ENCODE data around the gene RRP1B.
A peak's percentile ranks its signal among the peaks of the same experiment; 100 is the strongest.

The RRP1B gene

GRCh38 chr21:43723648-43724047 lies 64.3 kb downstream of the RRP1B start:
- no peak for DNase-seq (ENCODE audit: low spot score in 2 of 2)
- Histone ChIP-seq H3K4me1 (peaks cover 8% of the 10 kb centered on the region), H3K4me3 (no peak overlapping the region), H3K27me3 (ENCODE audit: low read depth) (no peaks in the 10 kb centered on the region), H3K36me3 (replicated peaks) (peaks cover 15% of the 10 kb centered on the region), H3K9me3 (no peaks in the 10 kb centered on the region)
- in situ Hi-C loops (cut with MboI; ENCODE audit: low sequenced_read_pairs) = loop anchor here (10.0 kb wide), 1 partner anchor 51 kb away; the partner anchor contains the start of gene CSTB

GRCh38 chr21:43726686-43727518 lies 67.5 kb downstream of the RRP1B start:
- peaks cover 8% of the 10 kb centered on the region for H3K4me1 ChIP-seq

GRCh38 chr21:43727519-43728153 lies 68.3 kb downstream of the RRP1B start:
- no peak for DNase-seq (ENCODE audit: low spot score in 2 of 2)
- in situ Hi-C loops (cut with MboI; ENCODE audit: low sequenced_read_pairs) = loop anchor here (10.0 kb wide), 1 partner anchor 47 kb away; the partner anchor contains the start of gene CSTB
- H3K4me1 ChIP-seq = peaks cover 8% of the 10 kb centered on the region

More at GRCh38 chr21:43726686-43727518, 67.5 kb downstream of the RRP1B start:
- in situ Hi-C loops (cut with MboI; ENCODE audit: low sequenced_read_pairs) = loop anchor here (10.0 kb wide), 1 partner anchor 48 kb away; the partner anchor contains the start of gene CSTB
- Histone ChIP-seq H3K27me3 (ENCODE audit: low read depth) (no peaks in the 10 kb centered on the region), H3K4me3 (no peak overlapping the region), H3K36me3 (replicated peaks) (peaks cover 10% of the 10 kb centered on the region), H3K9me3 (no peaks in the 10 kb centered on the region)
- DNase-seq (ENCODE audit: low spot score in 2 of 2) = no peak

GRCh38 chr21:43728154-43728466 lies 68.8 kb downstream of the RRP1B start:
- Histone ChIP-seq H3K4me3 (peak overlapping the region; percentile 62), H3K9me3 (no peaks in the 10 kb centered on the region), H3K27me3 (ENCODE audit: low read depth) (no peaks in the 10 kb centered on the region), H3K4me1 (peaks cover 8% of the 10 kb centered on the region), H3K36me3 (replicated peaks) (peaks cover 10% of the 10 kb centered on the region)
- in situ Hi-C loops (cut with MboI; ENCODE audit: low sequenced_read_pairs) = loop anchor here (10.0 kb wide), 1 partner anchor 47 kb away; the partner anchor contains the start of gene CSTB
- DNase-seq (ENCODE audit: low spot score in 2 of 2) = no peak

More at GRCh38 chr21:43727519-43728153, 68.3 kb downstream of the RRP1B start:
- Histone ChIP-seq H3K9me3 (no peaks in the 10 kb centered on the region), H3K36me3 (replicated peaks) (peaks cover 10% of the 10 kb centered on the region), H3K4me3 (peak overlapping the region; percentile 62), H3K27me3 (ENCODE audit: low read depth) (no peaks in the 10 kb centered on the region)

- Histone ChIP-seq H3K4me1 (peaks cover 8% of the 10 kb centered on the region), H3K4me3 (peak overlapping the region; percentile 62), H3K36me3 (replicated peaks) (peaks cover 5% of the 10 kb centered on the region), H3K9me3 (no peaks in the 10 kb centered on the region), H3K27me3 (ENCODE audit: low read depth) (no peaks in the 10 kb centered on the region)
- in situ Hi-C loops (cut with MboI; ENCODE audit: low sequenced_read_pairs) = loop anchor here (10.0 kb wide), 1 partner anchor 46 kb away; the partner anchor contains the start of gene CSTB
- DNase-seq (ENCODE audit: low spot score in 2 of 2) = peak; percentile 82 to 92
Measured at GRCh38 chr21:43728467-43729390, 69.4 kb downstream of the RRP1B start.

GRCh38 chr21:43731476-43731875 lies 72.1 kb downstream of the RRP1B start:
- H3K9me3 ChIP-seq = no peaks in the 10 kb centered on the region
- no peak overlapping the region for H3K4me3 ChIP-seq
- H3K36me3 ChIP-seq (replicated peaks) = no peaks in the 10 kb centered on the region; the same call in 1 of the 2 replicates
- in situ Hi-C loops (cut with MboI; ENCODE audit: low sequenced_read_pairs) = no loop called here
- H3K27me3 ChIP-seq (ENCODE audit: low read depth) = no peaks in the 10 kb centered on the region
- no peak for DNase-seq (ENCODE audit: low spot score in 2 of 2)
- H3K4me1 ChIP-seq = peaks cover 8% of the 10 kb centered on the region

GRCh38 chr21:43731891-43732711 lies 72.7 kb downstream of the RRP1B start:
- H3K9me3 ChIP-seq = no peaks in the 10 kb centered on the region
- H3K4me3 ChIP-seq = no peak overlapping the region
- no peak for DNase-seq (ENCODE audit: low spot score in 2 of 2)
- no peaks in the 10 kb centered on the region for H3K27me3 ChIP-seq (ENCODE audit: low read depth)
- peaks cover 8% of the 10 kb centered on the region for H3K4me1 ChIP-seq
- in situ Hi-C loops (cut with MboI; ENCODE audit: low sequenced_read_pairs) = no loop called here
- no peaks in the 10 kb centered on the region; the same call in 1 of the 2 replicates for H3K36me3 ChIP-seq (replicated peaks)

GRCh38 chr21:43733060-43733459 lies 73.7 kb downstream of the RRP1B start:
- in situ Hi-C loops (cut with MboI; ENCODE audit: low sequenced_read_pairs) = no loop called here
- Histone ChIP-seq H3K36me3 (replicated peaks) (peaks cover under 1% of the 10 kb centered on the region; the same call in 1 of the 2 replicates), H3K4me1 (peaks cover 3% of the 10 kb centered on the region), H3K4me3 (no peak overlapping the region), H3K27me3 (ENCODE audit: low read depth) (no peaks in the 10 kb centered on the region), H3K9me3 (no peaks in the 10 kb centered on the region)
- DNase-seq (ENCODE audit: low spot score in 2 of 2) = no peak

- Histone ChIP-seq H3K36me3 (replicated peaks) (peaks cover 3% of the 10 kb centered on the region; the same call in 1 of the 2 replicates), H3K27me3 (ENCODE audit: low read depth) (no peaks in the 10 kb centered on the region), H3K9me3 (no peaks in the 10 kb centered on the region), H3K4me3 (no peak overlapping the region), H3K4me1 (no peaks in the 10 kb centered on the region; the same call in 1 of the 2 replicates)
- in situ Hi-C loops (cut with MboI; ENCODE audit: low sequenced_read_pairs) = no loop called here
- DNase-seq (ENCODE audit: low spot score in 2 of 2) = no peak
Measured at GRCh38 chr21:43733529-43734071, 74.2 kb downstream of the RRP1B start.

- Histone ChIP-seq H3K4me1 (no peaks in the 10 kb centered on the region; the same call in 1 of the 2 replicates), H3K4me3 (no peak overlapping the region), H3K36me3 (replicated peaks) (peaks cover 3% of the 10 kb centered on the region; the same call in 1 of the 2 replicates), H3K9me3 (no peaks in the 10 kb centered on the region), H3K27me3 (ENCODE audit: low read depth) (no peaks in the 10 kb centered on the region)
- no peak for DNase-seq (ENCODE audit: low spot score in 2 of 2)
- in situ Hi-C loops (cut with MboI; ENCODE audit: low sequenced_read_pairs) = no loop called here
Measured at GRCh38 chr21:43734131-43734927, 75.0 kb downstream of the RRP1B start.

- H3K27me3 ChIP-seq (ENCODE audit: low read depth) = no peaks in the 10 kb centered on the region
- H3K9me3 ChIP-seq = no peaks in the 10 kb centered on the region
- no peak overlapping the region for H3K4me3 ChIP-seq
- no peaks in the 10 kb centered on the region; the same call in 1 of the 2 replicates for H3K4me1 ChIP-seq
- DNase-seq (ENCODE audit: low spot score in 2 of 2) = no peak
- in situ Hi-C loops (cut with MboI; ENCODE audit: low sequenced_read_pairs) = no loop called here
- peaks cover 3% of the 10 kb centered on the region; the same call in 1 of the 2 replicates for H3K36me3 ChIP-seq (replicated peaks)
Measured at GRCh38 chr21:43734928-43735229, 75.5 kb downstream of the RRP1B start.

Data from HAP-1 (cell line).